ENCODE results near the gene MPPED1.

- TF ChIP-seq CTCF (IDR thresholded peaks at IDR 0.05; ENCODE audit: insufficient read depth, low read depth, low read length), result no peak
- no peak for TF ChIP-seq EZH2 (IDR thresholded peaks at IDR 0.05; ENCODE audit: insufficient read depth, low read length)
These were observed 120.7 kb downstream of the MPPED1 start for GRCh38 chr22:43532301-43533155.

Measured in astrocyte (in vitro differentiated cells and primary cell).